Cardiac muscle cell (in vitro differentiated cells and primary cell): Measurements from ENCODE around the gene FBXL5. TPM values are rescaled to one million over a fixed set of nuclear protein-coding genes. Genes with fewer than 3 reads are reported as not detected.

Experiments
- DNase-seq, 2 donors: peaks; one replicate each; pipeline versions ENCODE4 v3.0.0 to v3.0.0-alpha.2; 2010 to 2017; ENCODE audit warnings: low read depth in 1 of 2, low spot score in 1 of 2
- H3K27ac ChIP-seq: fragments of 200-600 bp; sonication (generic); 2 replicates; pipeline ENCODE4 v1.5.1; 2016
- H3K27me3 ChIP-seq: fragments of 200-600 bp; sonication (generic); 2 replicates; pipeline ENCODE4 v1.6.0; 2016; ENCODE audit warnings: control low read depth
- H3K36me3 ChIP-seq: fragments of 200-600 bp; sonication (generic); 2 replicates; pipeline ENCODE4 v1.5.1; 2016; ENCODE audit warnings: control low read depth
- H3K4me1 ChIP-seq: fragments of 200-600 bp; sonication (generic); 2 replicates; pipeline ENCODE4 v1.8.1; 2017; ENCODE audit warnings: low read depth, mild to moderate bottlenecking, mixed run types
- H3K4me3 ChIP-seq: fragments of 200-600 bp; sonication (generic); 2 replicates; pipeline ENCODE4 v1.5.1; 2016; ENCODE audit warnings: mild to moderate bottlenecking
- H3K9me3 ChIP-seq: fragments of 200-600 bp; sonication (generic); 2 replicates; pipeline ENCODE4 v1.5.1; 2017; ENCODE audit warnings: low read depth, mild to moderate bottlenecking, control low read depth
- CTCF ChIP-seq: IDR thresholded peaks from 2 replicates; pipeline ENCODE4 v1.5.1; 2012; ENCODE audit warnings: low read depth, mild to moderate bottlenecking, low read length
- polyA plus RNA-seq: library from polyadenylated mRNA; unstranded; fragments of >200 nt; fragmentation: Nextera tagmentation; extraction: Ambion mirVana; gene quantifications from 2 replicates; pipeline ENCODE4 v1.2.1, GENCODE V29; 2016
- total RNA-seq: library from RNA; depleted of rRNA; stranded (reverse); fragments of >200 nt; gene quantifications from 2 replicates; pipeline ENCODE4 v1.2.3, GENCODE V29; 2016

Gene FBXL5
- total and polyA plus RNA-seq, 2 experiments from 2014 or later, result 39.0 to 66.3 TPM

DNA sequence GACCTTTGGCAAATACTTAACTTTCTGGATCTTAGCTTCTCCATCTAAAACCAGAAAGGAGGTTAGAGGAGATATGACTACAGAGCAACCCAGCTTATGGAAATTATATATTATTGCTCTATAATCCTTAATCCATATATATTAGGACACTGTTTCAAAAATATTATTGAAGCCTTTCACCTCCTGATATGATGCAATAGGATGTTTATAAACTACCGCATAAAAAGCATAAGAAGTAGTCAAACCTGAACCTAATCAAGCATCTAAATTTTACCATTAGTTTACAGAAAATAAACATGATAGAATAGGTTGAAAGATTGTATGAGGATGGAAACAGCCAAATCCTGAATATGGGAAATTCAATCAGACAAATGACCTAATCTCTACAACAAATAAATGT is 20.9 kb upstream of the FBXL5 start:
- H3K4me1 ChIP-seq, result no peaks in the 10 kb centered on the region
- no peak overlapping the region for H3K4me3 ChIP-seq
- DNase-seq, result no peak
- H3K27ac ChIP-seq, result no peak overlapping the region
- TF ChIP-seq CTCF, result no peak
- no peaks in the 10 kb centered on the region for H3K36me3 ChIP-seq
- H3K27me3 ChIP-seq, result no peaks in the 10 kb centered on the region
- no peaks in the 10 kb centered on the region for H3K9me3 ChIP-seq

GRCh38 chr4:15675356-15675755 is 20.2 kb upstream of the FBXL5 start:
- no peak overlapping the region for H3K4me3 ChIP-seq
- peaks cover 3% of the 10 kb centered on the region for H3K4me1 ChIP-seq
- H3K36me3 ChIP-seq, result no peaks in the 10 kb centered on the region
- H3K9me3 ChIP-seq, result no peaks in the 10 kb centered on the region
- DNase-seq, result no peak
- H3K27ac ChIP-seq, result no peak overlapping the region
- no peaks in the 10 kb centered on the region for H3K27me3 ChIP-seq
- TF ChIP-seq CTCF, result no peak

DNA sequence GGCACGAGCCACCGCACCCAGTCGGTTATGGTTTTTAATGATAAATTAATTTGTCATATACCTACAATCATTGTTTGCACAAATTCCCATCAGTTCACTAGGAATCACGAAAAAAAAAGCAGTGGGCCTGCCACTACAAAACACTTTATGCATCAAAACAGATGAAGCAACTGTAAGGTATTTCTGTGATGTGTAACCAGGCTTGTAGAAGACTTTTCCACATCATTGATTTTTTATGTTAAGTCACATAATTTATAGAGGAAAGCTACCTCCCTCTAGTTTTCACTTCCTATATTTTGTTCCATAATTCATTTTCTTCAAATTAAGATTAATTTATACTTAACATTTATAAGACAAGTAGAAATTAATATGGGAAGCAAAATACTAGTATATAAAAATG is 19.8 kb upstream of the FBXL5 start:
- Histone ChIP-seq H3K9me3 (no peaks in the 10 kb centered on the region), H3K36me3 (no peaks in the 10 kb centered on the region), H3K4me1 (peaks cover 4% of the 10 kb centered on the region), H3K27ac (no peak overlapping the region), H3K27me3 (no peaks in the 10 kb centered on the region), H3K4me3 (no peak overlapping the region)
- TF ChIP-seq CTCF, result no peak
- DNase-seq, result no peak

GRCh38 chr4:15674046-15674445 is 18.9 kb upstream of the FBXL5 start:
- Histone ChIP-seq H3K27ac (no peak overlapping the region), H3K36me3 (no peaks in the 10 kb centered on the region), H3K9me3 (no peaks in the 10 kb centered on the region), H3K4me3 (no peak overlapping the region), H3K27me3 (no peaks in the 10 kb centered on the region), H3K4me1 (peaks cover 4% of the 10 kb centered on the region)
- DNase-seq, result no peak
- TF ChIP-seq CTCF, result no peak

DNA sequence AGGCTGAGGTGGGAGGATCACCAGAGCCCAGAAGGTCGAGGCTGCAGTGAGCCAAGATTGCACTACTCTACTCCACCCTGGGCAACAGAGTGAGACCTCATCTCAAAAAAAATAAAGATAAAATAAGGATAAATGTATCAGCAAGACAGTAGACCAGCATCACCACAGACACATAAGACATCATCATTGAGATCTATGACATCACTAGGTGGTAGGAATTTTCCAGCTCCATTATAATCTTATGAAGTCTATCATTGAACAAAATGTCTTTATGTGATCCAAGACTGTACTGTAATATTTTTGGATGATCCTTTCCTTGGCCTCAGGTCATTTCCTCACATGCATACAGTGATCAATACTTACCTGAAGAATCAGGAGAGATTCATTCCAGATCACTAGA is 18.2 kb upstream of the FBXL5 start:
- Histone ChIP-seq H3K4me3 (no peak overlapping the region), H3K36me3 (no peaks in the 10 kb centered on the region), H3K27me3 (no peaks in the 10 kb centered on the region), H3K27ac (no peak overlapping the region), H3K4me1 (peaks cover 4% of the 10 kb centered on the region), H3K9me3 (no peaks in the 10 kb centered on the region)
- TF ChIP-seq CTCF, result no peak
- no peak for DNase-seq

GRCh38 chr4:15672101-15672500 is 16.9 kb upstream of the FBXL5 start:
- Histone ChIP-seq H3K27ac (no peak overlapping the region), H3K9me3 (no peaks in the 10 kb centered on the region), H3K36me3 (no peaks in the 10 kb centered on the region), H3K4me3 (no peak overlapping the region), H3K4me1 (peaks cover 4% of the 10 kb centered on the region), H3K27me3 (no peaks in the 10 kb centered on the region)
- TF ChIP-seq CTCF, result no peak
- DNase-seq, result no peak
